Esophagus (tissue), 2 donors: Measurements from ENCODE around the gene MTNR1A. TPM values are rescaled to one million over a fixed set of nuclear protein-coding genes. Genes with fewer than 3 reads are reported as not detected.

ENCODE experiments used
- H3K27ac ChIP-seq, 2 donors: one replicate each; pipeline ENCODE4 v1.5.1; 2013; ENCODE audit warnings: low read depth in 2 of 2, mild to moderate bottlenecking in 2 of 2, inconsistent platforms in 1 of 2, low read length in 1 of 2, moderate library complexity in 1 of 2
- H3K27me3 ChIP-seq, 2 donors: one replicate each; pipeline ENCODE4 v1.6.1; 2013; ENCODE audit warnings: low read length in 2 of 2, control low read depth in 1 of 2, mild to moderate bottlenecking in 1 of 2; ENCODE audit not compliant: insufficient read depth in 2 of 2, control insufficient read depth in 1 of 2
- H3K36me3 ChIP-seq, 2 donors: one replicate each; pipeline ENCODE4 v1.6.1; 2013; ENCODE audit warnings: low read length in 1 of 2; ENCODE audit not compliant: control insufficient read depth in 2 of 2, insufficient read depth in 2 of 2
- H3K4me1 ChIP-seq, 2 donors: one replicate each; pipeline ENCODE4 v1.6.1; 2013; ENCODE audit warnings: low read length in 1 of 2; ENCODE audit not compliant: control insufficient read depth in 2 of 2, insufficient read depth in 2 of 2
- H3K4me3 ChIP-seq, 2 donors: one replicate each; pipeline ENCODE4 v1.5.1; 2013; ENCODE audit warnings: low read length in 2 of 2, mild to moderate bottlenecking in 2 of 2, low read depth in 1 of 2, moderate library complexity in 1 of 2
- H3K9me3 ChIP-seq, 2 donors: one replicate each; pipeline ENCODE4 v1.6.1; 2013; ENCODE audit warnings: mild to moderate bottlenecking in 2 of 2, low read depth in 1 of 2, low read length in 1 of 2, moderate library complexity in 1 of 2; ENCODE audit not compliant: control insufficient read depth in 2 of 2, insufficient read depth in 1 of 2
- WGBS, 2 donors: extraction: QIAGEN DNeasy Blood & Tissue Kit; methylation state at CpG; one replicate each; pipeline ENCODE4 v1.1.7; 2013; 5-methylcytosine and 5-hydroxymethylcytosine counted together
- polyA plus RNA-seq, 2 donors: library from polyadenylated mRNA; stranded (reverse); fragments of 200-250 nt; gene quantifications; one replicate each; pipeline ENCODE4 v1.2.3, GENCODE V29; 2013
- donor health status: healthy with polysubstance abuse.
- donor health status: Bipolar disorder and iron deficiency.

Gene MTNR1A
- polyA plus RNA-seq: not detected

DNA sequence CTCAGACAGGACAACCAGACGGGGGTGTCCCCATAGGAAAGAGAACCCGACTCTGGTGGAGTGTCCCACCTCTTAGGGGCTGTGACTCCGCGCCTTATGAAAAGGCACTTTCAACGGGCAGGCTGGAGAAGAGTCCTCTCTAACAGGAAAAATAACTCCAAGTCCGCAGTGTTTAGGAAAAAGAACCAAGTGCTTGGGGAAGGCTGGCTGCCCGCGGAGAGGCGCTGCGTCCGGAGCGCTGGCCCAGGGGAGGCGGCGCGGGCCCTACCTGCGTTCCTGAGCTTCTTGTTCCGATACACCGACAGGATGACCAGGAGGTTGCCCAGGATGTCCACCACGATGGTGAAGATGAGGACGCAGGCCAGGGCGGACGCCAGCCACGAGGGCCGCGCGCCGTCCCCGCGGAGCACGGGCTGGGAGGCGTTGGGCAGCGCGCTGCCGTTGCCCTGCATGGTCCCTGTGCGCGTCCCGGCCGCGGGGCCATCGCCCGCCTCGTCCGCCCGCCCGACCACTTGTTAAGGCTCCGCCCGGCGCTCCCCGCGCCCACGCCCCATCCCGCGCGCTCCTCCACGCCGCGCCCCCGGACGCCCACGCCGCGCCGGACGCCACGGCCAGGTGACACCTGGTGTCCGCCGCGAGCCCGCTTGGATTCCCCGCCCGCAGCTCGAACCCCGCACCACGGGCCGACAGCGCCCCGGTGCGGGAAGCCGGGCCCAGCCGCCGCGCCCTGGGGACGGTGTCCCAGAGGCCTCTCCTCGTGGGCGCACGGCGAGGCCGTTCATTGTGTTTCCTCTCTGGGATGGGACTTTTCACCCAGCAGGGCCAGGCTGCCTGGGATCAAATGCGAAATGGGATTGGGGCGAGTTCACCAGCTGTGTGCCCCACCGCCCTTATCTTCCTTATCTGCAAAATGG lies at the start of gene MTNR1A:
TSS of gene MTNR1A (minus strand) at position 654 of the 914 bp plus-strand sequence. CDS start at position 452, 202 bp downstream.
- Histone ChIP-seq H3K27me3 (no peaks in the 10 kb centered on the region), H3K4me1 (peaks cover 4% of the 10 kb centered on the region in 2 donors), H3K9me3 (no peaks in the 10 kb centered on the region), H3K27ac (no peak within 1 kb of the TSS), H3K36me3 (no peaks in the 10 kb centered on the region), H3K4me3 (peak within 1 kb of the TSS; percentile 25 to 47)
- WGBS, 2 donors: 5 to 7% methylated on average over 83 to 91 of the region's 91 CpGs

GRCh38 chr4:186604124-186604807 lies 48.9 kb upstream of the MTNR1A start:
- Histone ChIP-seq H3K36me3 (peaks cover 12 to 13% of the 10 kb centered on the region in 2 donors), H3K27ac (no peak overlapping the region), H3K27me3 (no peaks in the 10 kb centered on the region), H3K4me1 (no peaks in the 10 kb centered on the region), H3K4me3 (no peak overlapping the region), H3K9me3 (no peaks in the 10 kb centered on the region)
- 60 to 78% methylated on average over 7 of the region's 7 CpGs for WGBS, 2 donors

DNA sequence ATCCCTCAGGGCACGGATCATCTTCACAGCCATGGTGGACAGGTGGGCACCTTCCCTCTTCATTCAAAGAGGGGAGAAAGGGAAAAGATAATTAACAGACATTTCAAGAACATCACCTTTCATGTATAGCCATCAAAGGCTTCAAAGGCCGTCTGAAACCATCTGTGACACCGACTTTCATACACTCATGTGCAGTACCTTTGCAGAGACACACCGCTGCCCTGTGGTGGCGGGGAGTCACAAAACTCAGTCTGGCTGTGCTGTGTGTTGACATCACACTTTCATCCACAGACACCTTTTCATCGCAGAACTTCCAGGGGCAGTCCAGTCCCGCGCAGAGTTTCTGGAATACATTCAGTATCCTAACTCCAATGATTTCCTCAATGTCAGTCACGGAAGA lies 47.6 kb upstream of the MTNR1A start:
- H3K36me3 ChIP-seq: peaks cover 15% of the 10 kb centered on the region in 2 donors
- H3K9me3 ChIP-seq: no peaks in the 10 kb centered on the region
- H3K27me3 ChIP-seq: no peaks in the 10 kb centered on the region
- H3K4me1 ChIP-seq: no peaks in the 10 kb centered on the region
- WGBS, 2 donors: 89 to 92% methylated on average over 9 of the region's 9 CpGs
- H3K4me3 ChIP-seq: no peak overlapping the region
- no peak overlapping the region for H3K27ac ChIP-seq

DNA sequence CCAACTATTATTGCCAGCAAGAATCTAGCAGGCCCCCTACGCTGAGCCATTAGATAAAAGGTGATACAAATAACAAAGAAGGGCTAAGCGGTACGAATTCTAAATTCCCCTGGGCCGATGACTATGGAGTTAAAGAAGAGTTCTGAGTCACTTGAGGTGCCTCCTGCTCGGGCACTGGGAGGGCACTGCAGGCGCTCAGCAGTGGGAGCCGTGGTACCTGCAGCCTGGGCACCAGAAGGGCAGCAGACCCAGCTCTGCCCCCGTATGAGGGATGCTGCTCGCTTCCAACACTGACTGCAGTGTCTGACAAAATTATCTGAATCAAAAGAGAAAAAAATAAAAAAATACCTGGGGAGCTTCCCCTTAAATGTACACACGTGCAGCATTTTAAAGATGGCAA lies 44.1 kb upstream of the MTNR1A start:
- H3K9me3 ChIP-seq: no peaks in the 10 kb centered on the region
- peaks cover 17 to 18% of the 10 kb centered on the region in 2 donors for H3K36me3 ChIP-seq
- H3K27ac ChIP-seq: no peak overlapping the region
- WGBS, 2 donors: 89 to 97% methylated on average over 10 of the region's 10 CpGs
- H3K4me1 ChIP-seq: no peaks in the 10 kb centered on the region
- no peak overlapping the region for H3K4me3 ChIP-seq
- no peaks in the 10 kb centered on the region for H3K27me3 ChIP-seq

- 90 to 94% methylated on average over 7 of the region's 7 CpGs for WGBS, 2 donors
- H3K36me3 ChIP-seq: peaks cover 17 to 18% of the 10 kb centered on the region in 2 donors
Observed at GRCh38 chr4:186598686-186599085, 43.3 kb upstream of the MTNR1A start.

DNA sequence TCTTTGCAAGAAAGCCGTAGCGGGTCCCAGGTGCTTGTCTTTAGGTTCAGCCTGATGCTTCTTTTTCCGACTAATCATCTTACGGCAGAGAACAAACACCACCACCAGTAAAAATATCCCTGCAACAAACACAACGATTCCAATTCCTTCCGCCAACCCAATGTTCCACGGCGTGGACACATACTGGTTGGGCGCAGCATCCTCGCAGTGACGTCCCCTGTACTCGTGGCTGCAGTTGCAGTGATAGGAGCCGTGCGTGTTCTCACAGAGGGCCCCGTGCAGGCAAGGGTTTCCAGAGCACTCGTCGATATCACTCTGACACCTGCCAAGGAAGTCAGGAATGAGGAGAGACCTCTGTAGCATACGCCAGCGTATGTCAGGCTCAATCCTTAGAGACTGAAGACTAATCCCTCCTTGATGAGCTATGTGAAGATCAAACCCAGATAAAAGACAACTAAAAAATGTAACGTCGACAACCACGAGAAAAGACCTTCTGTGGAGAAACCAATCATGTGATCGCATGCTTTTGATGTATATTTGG lies 41.6 kb upstream of the MTNR1A start:
- Histone ChIP-seq H3K36me3 (peaks cover 13 to 16% of the 10 kb centered on the region in 2 donors), H3K27ac (no peak overlapping the region), H3K4me1 (peaks cover 0 to 2% of the 10 kb centered on the region in 2 donors), H3K9me3 (no peaks in the 10 kb centered on the region), H3K27me3 (no peaks in the 10 kb centered on the region), H3K4me3 (no peak overlapping the region)
- WGBS, 2 donors: 94 to 95% methylated on average over 23 of the region's 23 CpGs

More at GRCh38 chr4:186598686-186599085, 43.3 kb upstream of the MTNR1A start:
- Histone ChIP-seq H3K9me3 (no peaks in the 10 kb centered on the region), H3K4me1 (no peaks in the 10 kb centered on the region), H3K27me3 (no peaks in the 10 kb centered on the region), H3K4me3 (no peak overlapping the region), H3K27ac (no peak overlapping the region)

DNA sequence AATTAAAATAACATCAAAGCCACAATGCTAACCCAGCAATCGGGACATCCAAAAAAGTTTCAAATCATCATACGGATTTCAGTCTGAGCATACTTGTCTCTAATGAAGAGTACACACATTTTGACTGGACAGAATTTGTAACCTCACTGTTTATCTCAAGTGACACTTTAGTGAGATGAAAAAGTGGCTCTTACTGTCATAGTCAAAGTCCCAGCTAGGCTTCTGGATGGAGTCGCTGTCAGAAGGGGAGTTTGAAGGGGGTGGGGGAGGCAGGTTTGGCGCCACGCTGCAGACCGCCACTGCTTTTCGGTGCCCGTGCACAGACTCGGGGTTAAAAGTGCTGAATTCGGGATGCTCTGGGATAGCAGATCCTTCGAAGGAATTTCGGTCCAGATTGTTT lies 41.0 kb upstream of the MTNR1A start:
- Histone ChIP-seq H3K9me3 (no peaks in the 10 kb centered on the region), H3K36me3 (peaks cover 13 to 19% of the 10 kb centered on the region in 2 donors), H3K27me3 (no peaks in the 10 kb centered on the region), H3K4me1 (peaks cover 0 to 2% of the 10 kb centered on the region in 2 donors), H3K4me3 (no peak overlapping the region), H3K27ac (no peak overlapping the region)
- 95 to 97% methylated on average over 12 of the region's 12 CpGs for WGBS, 2 donors

DNA sequence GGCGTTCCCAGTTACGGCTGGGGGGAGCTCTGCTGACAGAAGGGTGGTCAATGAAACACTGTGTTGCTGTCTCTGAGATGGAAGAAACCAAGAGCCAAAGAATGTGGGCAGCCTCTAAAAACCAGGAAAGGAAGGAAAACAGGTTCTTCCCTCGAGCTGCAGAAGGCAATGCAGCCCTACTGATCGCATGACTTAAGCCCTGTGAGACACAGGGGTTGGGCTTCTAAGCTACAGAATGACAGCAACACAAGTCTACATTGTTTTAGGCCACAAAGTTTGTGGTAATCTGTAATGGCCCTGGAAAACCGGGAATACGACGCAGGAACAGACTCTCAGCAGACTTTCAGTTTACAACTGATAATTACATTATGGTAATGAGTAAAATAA lies 38.2 kb upstream of the MTNR1A start:
- Histone ChIP-seq H3K27ac (no peak overlapping the region), H3K9me3 (no peaks in the 10 kb centered on the region), H3K4me1 (peaks cover 0 to 2% of the 10 kb centered on the region in 2 donors), H3K36me3 (peaks cover 7 to 14% of the 10 kb centered on the region in 2 donors), H3K27me3 (no peaks in the 10 kb centered on the region), H3K4me3 (no peak overlapping the region)
- WGBS, 2 donors: 78 to 81% methylated on average over 7 of the region's 7 CpGs

DNA sequence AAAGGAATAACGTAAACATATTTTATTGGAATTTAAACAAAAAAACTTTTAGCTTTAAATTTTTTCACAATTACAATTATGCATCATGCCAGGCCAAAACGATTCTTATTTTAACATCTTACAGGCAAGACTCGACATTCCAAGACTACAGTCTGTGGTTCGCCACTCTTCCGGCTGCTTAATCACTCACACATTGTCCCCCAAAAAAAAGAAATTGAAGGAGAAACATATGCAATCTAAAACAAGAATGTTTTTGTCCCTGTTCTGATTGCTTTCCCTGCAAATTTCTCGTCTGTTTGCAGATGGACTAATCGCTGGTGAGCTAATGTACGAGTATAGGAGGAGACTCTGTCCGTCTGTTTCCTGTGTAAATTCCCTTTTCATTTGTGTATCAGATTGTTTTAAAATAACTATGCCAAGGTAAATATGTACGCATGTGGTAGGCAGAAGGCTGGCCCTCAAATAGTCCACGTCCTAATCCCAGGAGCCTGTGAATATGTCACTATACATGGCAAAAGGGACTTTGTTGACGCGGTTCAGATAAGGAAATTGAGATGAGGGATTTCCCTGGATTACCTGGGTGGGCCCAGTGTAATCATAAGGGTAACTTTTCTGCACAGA lies 37.7 kb upstream of the MTNR1A start:
- 82 to 84% methylated on average over 13 of the region's 13 CpGs for WGBS, 2 donors
- H3K4me1 ChIP-seq: peaks cover 0 to 2% of the 10 kb centered on the region in 2 donors
- H3K9me3 ChIP-seq: no peaks in the 10 kb centered on the region
- H3K4me3 ChIP-seq: no peak overlapping the region
- H3K27ac ChIP-seq: no peak overlapping the region
- no peaks in the 10 kb centered on the region for H3K27me3 ChIP-seq
- H3K36me3 ChIP-seq: peaks cover 8 to 19% of the 10 kb centered on the region in 2 donors
